OCI-LY7 (cell line): ENCODE results near the gene PARD3.

ENCODE experiments used
- EZH2phosphoT487 ChIP-seq: fragments of 200-600 bp; sonication (generic); IDR thresholded peaks from 2 replicates; pipeline ENCODE4 v1.6.1; 2018; ENCODE audit warnings: low read depth, borderline replicate concordance, mild to moderate bottlenecking, mixed run types, antibody characterized with exemption, low read length, moderate library complexity, mixed read lengths
- TF ChIP-seq, protein P1 (sequence below): fragments of 200-600 bp; sonication (generic); conservative IDR thresholded peaks from 2 replicates; pipeline ENCODE4 v1.5.1; 2014; ENCODE audit warnings: mild to moderate bottlenecking, antibody characterized with exemption, low read length, moderate library complexity, mixed read lengths

DNA sequence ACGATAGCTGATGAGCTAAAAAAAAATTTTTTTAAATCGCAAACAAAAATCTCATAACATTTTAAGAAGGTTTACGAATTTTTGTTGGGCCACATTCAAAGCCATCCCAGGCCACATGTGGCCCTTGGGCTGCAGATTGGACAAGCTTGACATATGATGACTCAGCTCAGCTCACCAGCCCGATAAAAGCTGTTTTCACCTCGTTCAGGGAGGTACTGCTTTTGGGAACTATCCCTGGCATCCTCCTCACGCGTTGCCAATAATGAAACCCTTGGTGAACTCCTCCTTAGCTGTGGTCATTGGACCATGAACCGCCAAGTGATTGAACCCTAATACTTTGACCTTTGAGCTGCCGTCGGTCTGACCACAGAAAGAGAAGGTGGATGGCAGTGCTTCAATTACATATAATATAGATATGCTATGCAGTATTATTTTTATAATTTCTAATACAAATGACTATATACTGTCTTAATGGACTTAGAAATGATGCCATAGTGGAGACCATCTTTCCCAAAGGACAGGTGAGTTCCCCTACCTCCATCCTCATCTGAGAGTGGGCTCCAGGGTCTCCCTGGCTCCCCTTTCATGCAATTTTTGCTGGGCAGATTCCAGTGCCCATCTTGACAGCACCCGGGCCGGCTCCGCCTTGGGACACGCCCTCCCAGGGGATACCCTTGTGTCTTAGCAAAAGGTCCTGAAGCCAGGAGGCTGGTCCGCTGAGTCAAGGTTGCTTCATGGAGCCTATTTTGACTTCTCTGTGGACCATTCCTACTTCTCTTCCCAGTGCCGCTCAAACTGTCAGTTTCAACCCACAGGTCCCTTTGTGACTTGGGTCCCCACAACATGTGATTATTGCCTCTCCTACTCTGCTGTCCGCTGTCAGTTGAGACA lies 707.2 kb downstream of the PARD3 start:
- TF ChIP-seq, protein P1, sequence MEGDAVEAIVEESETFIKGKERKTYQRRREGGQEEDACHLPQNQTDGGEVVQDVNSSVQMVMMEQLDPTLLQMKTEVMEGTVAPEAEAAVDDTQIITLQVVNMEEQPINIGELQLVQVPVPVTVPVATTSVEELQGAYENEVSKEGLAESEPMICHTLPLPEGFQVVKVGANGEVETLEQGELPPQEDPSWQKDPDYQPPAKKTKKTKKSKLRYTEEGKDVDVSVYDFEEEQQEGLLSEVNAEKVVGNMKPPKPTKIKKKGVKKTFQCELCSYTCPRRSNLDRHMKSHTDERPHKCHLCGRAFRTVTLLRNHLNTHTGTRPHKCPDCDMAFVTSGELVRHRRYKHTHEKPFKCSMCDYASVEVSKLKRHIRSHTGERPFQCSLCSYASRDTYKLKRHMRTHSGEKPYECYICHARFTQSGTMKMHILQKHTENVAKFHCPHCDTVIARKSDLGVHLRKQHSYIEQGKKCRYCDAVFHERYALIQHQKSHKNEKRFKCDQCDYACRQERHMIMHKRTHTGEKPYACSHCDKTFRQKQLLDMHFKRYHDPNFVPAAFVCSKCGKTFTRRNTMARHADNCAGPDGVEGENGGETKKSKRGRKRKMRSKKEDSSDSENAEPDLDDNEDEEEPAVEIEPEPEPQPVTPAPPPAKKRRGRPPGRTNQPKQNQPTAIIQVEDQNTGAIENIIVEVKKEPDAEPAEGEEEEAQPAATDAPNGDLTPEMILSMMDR, result no peak
- no peak for TF ChIP-seq EZH2phosphoT487
